SK-N-SH (cell line): ENCODE data around the gene COX5A. TPM values are rescaled to one million over a fixed set of nuclear protein-coding genes. Genes with fewer than 3 reads are reported as not detected.

Source experiments
- CTCF ChIA-PET: fragments of 300-600, 350-600 bp; formaldehyde crosslinking; extraction: SDS; loops from one replicate; lab custom pipeline; 2021; lab: Yijun Ruan, JAX
- POLR2A ChIA-PET: fragments of 350-600 bp; sonication (Branson Sonifier 250); formaldehyde crosslinking; extraction: SDS; loops from one replicate; lab custom pipeline; 2020; ENCODE audit warnings: antibody characterized with exemption, inconsistent platforms; lab: Yijun Ruan, JAX
- DNase-seq: peaks from one replicate; pipeline ENCODE4 v3.0.0; 2012
- H2AFZ ChIP-seq: fragments of 200-600 bp; sonication (generic); 2 replicates; pipeline ENCODE4 v1.8.1; 2016; ENCODE audit warnings: antibody characterized with exemption, mild to moderate bottlenecking, low read depth
- H3F3A ChIP-seq: fragments of 200-600 bp; sonication (generic); replicated peaks from 2 replicates; pipeline ENCODE3; 2016; ENCODE audit warnings: antibody characterized with exemption, mild to moderate bottlenecking; ENCODE audit not compliant: insufficient read depth
- H3K27ac ChIP-seq, 2 experiments: fragments of 200-500 bp in 1 of 2; fragments of 200-600 bp in 1 of 2; sonication (Bioruptor generic) in 1 of 2; sonication (generic), shearing (Covaris generic) in 1 of 2; 2 replicates each; pipeline versions ENCODE4 v1.5.1 to v1.6.1; 2014 to 2016; ENCODE audit warnings: low read depth in 2 of 2, inconsistent platforms in 1 of 2, low read length in 1 of 2, mild to moderate bottlenecking in 1 of 2, mixed read lengths in 1 of 2
- H3K27me3 ChIP-seq: fragments of 200-600 bp; sonication (generic), shearing (Covaris generic); 2 replicates; pipeline ENCODE4 v1.6.1; 2016; ENCODE audit warnings: mixed run types; ENCODE audit not compliant: insufficient read depth
- H3K36me3 ChIP-seq, 2 experiments: fragments of 200-500 bp in 1 of 2; fragments of 200-600 bp in 1 of 2; sonication (Bioruptor generic) in 1 of 2; sonication (generic) in 1 of 2; replicated peaks in 1 of 2; 2 replicates each; pipeline versions ENCODE3 to v1.5.1; 2014 to 2016; ENCODE audit warnings: low read length in 1 of 2, mild to moderate bottlenecking in 1 of 2; ENCODE audit not compliant: insufficient read depth in 2 of 2, control insufficient read depth in 1 of 2
- H3K4me1 ChIP-seq, 2 experiments: fragments of 200-500 bp in 1 of 2; fragments of 200-600 bp in 1 of 2; sonication (Bioruptor generic) in 1 of 2; sonication (generic), shearing (Covaris generic) in 1 of 2; 2 replicates each; pipeline versions ENCODE4 v1.5.1 to v1.6.1; 2014 to 2016; ENCODE audit warnings: low read depth in 1 of 2, low read length in 1 of 2, mixed run types in 1 of 2; ENCODE audit not compliant: insufficient read depth in 2 of 2, control insufficient read depth in 1 of 2
- H3K4me2 ChIP-seq: fragments of 200-600 bp; sonication (generic), shearing (Covaris generic); 2 replicates; pipeline ENCODE4 v1.6.1; 2017; ENCODE audit warnings: mixed run types
- H3K4me3 ChIP-seq, 2 experiments: fragments of 200-500 bp in 1 of 2; fragments of 200-600 bp in 1 of 2; sonication (Bioruptor generic) in 1 of 2; sonication (generic), shearing (Covaris generic) in 1 of 2; 2 replicates each; pipeline versions ENCODE4 v1.5.1 to v1.8.1; 2014 to 2016; ENCODE audit warnings: low read depth in 2 of 2, inconsistent platforms in 1 of 2, low read length in 1 of 2, mild to moderate bottlenecking in 1 of 2, mixed read lengths in 1 of 2, moderate library complexity in 1 of 2
- H3K79me2 ChIP-seq: fragments of 200-600 bp; sonication (generic); 2 replicates; pipeline ENCODE4 v1.8.1; 2017; ENCODE audit warnings: mild to moderate bottlenecking; ENCODE audit not compliant: insufficient read depth
- H3K9ac ChIP-seq: fragments of 200-600 bp; sonication (generic); 2 replicates; pipeline ENCODE4 v1.6.1; 2017; ENCODE audit warnings: mixed run types
- H3K9me2 ChIP-seq: fragments of 200-600 bp; sonication (generic); 2 replicates; pipeline ENCODE4 v1.6.1; 2017; ENCODE audit warnings: mixed run types
- H3K9me3 ChIP-seq: fragments of 200-600 bp; sonication (generic); 2 replicates; pipeline ENCODE4 v1.6.1; 2017; ENCODE audit warnings: mixed run types, mild to moderate bottlenecking, moderate library complexity
- H4K20me1 ChIP-seq: fragments of 200-600 bp; sonication (generic); 2 replicates; pipeline ENCODE4 v1.6.1; 2017; ENCODE audit warnings: mild to moderate bottlenecking, mixed run types; ENCODE audit not compliant: insufficient read depth
- CHD2 ChIP-seq: fragments of 150-350 bp; IDR thresholded peaks from 2 replicates; pipeline ENCODE4 v1.6.1; 2018; ENCODE audit warnings: low read length; ENCODE audit not compliant: partially characterized antibody
- ELF1 ChIP-seq: IDR thresholded peaks from 2 replicates; pipeline ENCODE4 v1.4.0; 2012
- EP300 ChIP-seq, 2 experiments: IDR thresholded peaks; 2 replicates each; pipeline versions ENCODE4 v1.4.0 to v1.6.1; 2012; ENCODE audit warnings: borderline replicate concordance in 1 of 2, low read depth in 1 of 2, low read length in 1 of 2
- EZH2phosphoT487 ChIP-seq: fragments of 200-600 bp; sonication (generic); IDR thresholded peaks from 2 replicates; pipeline ENCODE4 v1.6.1; 2017; ENCODE audit warnings: low read depth, mixed run types, mild to moderate bottlenecking, antibody characterized with exemption, moderate library complexity, borderline replicate concordance
- FOXJ3 ChIP-seq: sonication (generic); formaldehyde crosslinking; IDR thresholded peaks from 2 replicates; pipeline ENCODE4 v1.5.1; 2020; ENCODE audit warnings: mild to moderate bottlenecking, missing genetic modification reagents
- FOXM1 ChIP-seq: IDR thresholded peaks from 2 replicates; pipeline ENCODE4 v1.4.0; 2012; ENCODE audit warnings: low read depth, mild to moderate bottlenecking
- GABPA ChIP-seq: IDR thresholded peaks from 2 replicates; pipeline ENCODE4 v1.4.0; 2012; ENCODE audit warnings: low read depth, mild to moderate bottlenecking
- MEF2A ChIP-seq: IDR thresholded peaks from 2 replicates; pipeline ENCODE4 v1.4.0; 2012; ENCODE audit warnings: low read depth, borderline replicate concordance
- MXI1 ChIP-seq: IDR thresholded peaks from 2 replicates; pipeline ENCODE4 v1.6.1; 2012; ENCODE audit warnings: mild to moderate bottlenecking, low read depth, low read length, improper control_type of control experiment
- NRF1 ChIP-seq: IDR thresholded peaks from 2 replicates; pipeline ENCODE4 v1.6.1; 2012; ENCODE audit warnings: low read depth, mild to moderate bottlenecking, low read length
- POLR2AphosphoS5 ChIP-seq: IDR thresholded peaks from 2 replicates; pipeline ENCODE4 v1.6.1; 2012; ENCODE audit warnings: low read depth, low read length
- RCOR1 ChIP-seq: fragments of 150-350 bp; IDR thresholded peaks from 2 replicates; pipeline ENCODE4 v1.6.1; 2017; ENCODE audit warnings: antibody characterized with exemption, low read length
- RFX5 ChIP-seq: IDR thresholded peaks from 2 replicates; pipeline ENCODE4 v1.6.1; 2012; ENCODE audit warnings: mild to moderate bottlenecking, improper control_type of control experiment, low read length
- SIN3A ChIP-seq: IDR thresholded peaks from 2 replicates; pipeline ENCODE4 v1.6.1; 2012; ENCODE audit warnings: low read depth, mild to moderate bottlenecking, low read length, moderate library complexity, borderline replicate concordance
- TAF1 ChIP-seq: IDR thresholded peaks from 2 replicates; pipeline ENCODE4 v1.6.1; 2012; ENCODE audit warnings: low read depth, mild to moderate bottlenecking, low read length, moderate library complexity, borderline replicate concordance
- TCF12 ChIP-seq: IDR thresholded peaks from 2 replicates; pipeline ENCODE4 v1.4.0; 2012
- YY1 ChIP-seq: IDR thresholded peaks from 2 replicates; pipeline ENCODE4 v1.4.0; 2012; ENCODE audit warnings: low read depth, mild to moderate bottlenecking
- WGBS: methylation state at CpG from one replicate; pipeline ENCODE4 v1.1.6; 2017; ENCODE audit warnings: low lambda C conversion rate; 5-methylcytosine and 5-hydroxymethylcytosine counted together
- polyA plus RNA-seq, 3 experiments: library from polyadenylated mRNA; depleted of rRNA; stranded (reverse); fragments of >200 nt; gene quantifications; 2 replicates each; pipeline ENCODE4 v1.2.3, GENCODE V29; 2012
- TF ChIP-seq, protein P1 (sequence below): IDR thresholded peaks from 2 replicates; pipeline ENCODE4 v1.4.0; 2012; ENCODE audit warnings: low read depth, borderline replicate concordance
- TF ChIP-seq, protein P2 (sequence below): fragments of 150-350 bp; IDR thresholded peaks from 2 replicates; pipeline ENCODE4 v1.6.1; 2016; ENCODE audit warnings: mild to moderate bottlenecking, low read depth, low read length
- TF ChIP-seq, protein P3 (sequence below): IDR thresholded peaks from 2 replicates; pipeline ENCODE4 v1.6.1; 2012; ENCODE audit warnings: mild to moderate bottlenecking, low read depth, low read length, moderate library complexity
- TF ChIP-seq, protein P4 (sequence below): IDR thresholded peaks from 2 replicates; pipeline ENCODE4; 2012
- TF ChIP-seq, protein P5 (sequence below): fragments of 200-600 bp; sonication (generic); IDR thresholded peaks from 2 replicates; pipeline ENCODE4 v1.6.1; 2017; ENCODE audit warnings: antibody characterized with exemption, mild to moderate bottlenecking, moderate library complexity

The COX5A gene
- 112 and 158 TPM in 2 replicates for polyA plus RNA-seq (2012; rRNA removed)
- 226 and 272 TPM in 2 replicates for polyA plus RNA-seq (2012; cell fraction: cytosol; rRNA removed)
- polyA plus RNA-seq (2012; cell fraction: nucleus; rRNA removed): 69.9 and 72.9 TPM in 2 replicates

DNA sequence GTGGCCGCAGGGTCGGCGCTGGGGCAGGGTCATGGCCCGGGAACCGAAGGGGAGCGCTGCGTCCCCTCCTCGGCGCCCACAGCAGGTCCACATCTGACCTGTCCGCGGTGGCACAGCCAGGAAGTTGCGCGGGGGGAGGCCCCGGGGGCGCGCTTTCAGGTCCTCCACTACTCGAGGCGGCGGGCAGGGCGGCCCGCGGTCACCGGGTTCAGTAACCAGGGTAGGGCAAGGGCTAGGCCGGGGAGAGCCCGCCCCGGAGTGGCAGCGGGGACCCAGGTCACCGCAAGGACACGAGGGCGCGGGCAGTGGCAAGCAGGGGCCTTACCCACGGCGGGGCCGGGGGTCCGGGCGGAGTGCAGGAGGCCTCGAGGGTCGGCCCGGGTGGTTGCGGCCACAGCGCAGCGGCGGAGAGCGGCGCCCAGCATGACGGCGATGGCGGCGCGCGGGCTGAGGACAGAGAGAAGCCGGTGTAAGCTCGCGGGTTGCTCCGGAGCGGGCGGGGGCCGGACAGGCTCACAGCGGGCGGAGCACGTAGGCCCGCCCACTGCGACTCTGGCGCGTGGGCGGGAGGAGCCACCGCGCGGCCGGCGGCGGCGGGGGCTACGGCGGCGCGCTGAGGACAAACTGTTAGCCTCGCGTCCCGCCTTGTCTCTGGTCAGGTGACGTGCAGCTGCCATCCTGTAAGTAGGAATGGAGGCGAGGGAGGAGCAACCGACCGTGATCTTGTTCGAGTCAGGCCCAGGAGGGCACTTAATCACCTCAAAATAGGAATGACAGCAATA lies at the start of gene COX5A:
TSS of gene COX5A (minus strand) at position 484 of the 782 bp plus-strand sequence. CDS start at position 425, 59 bp downstream.
- Histone ChIP-seq H3K27ac (peak within 1 kb of the TSS; percentile 86 to 89), H3F3A (peaks cover 10% of the 10 kb centered on the region), H3K27me3 (no peaks in the 10 kb centered on the region), H3K4me2 (peak within 1 kb of the TSS; percentile 94), H3K9me3 (no peaks in the 10 kb centered on the region), H3K79me2 (peaks cover 50% of the 10 kb centered on the region), H3K4me1 (0 out of 4 replicates have a peak, but pooled peaks cover 0 to 6% of the 10 kb centered on the region in 2 experiments), H3K9ac (peak within 1 kb of the TSS; percentile 93), H3K36me3 (peaks cover 0 to 7% of the 10 kb centered on the region in 2 experiments), H3K4me3 (peak within 1 kb of the TSS; percentile 72 to 90), H3K9me2 (no peaks in the 10 kb centered on the region), H2AFZ (peak within 1 kb of the TSS; percentile 97), H4K20me1 (peaks cover 6% of the 10 kb centered on the region; the same call in 1 of the 2 replicates)
- peak; percentile 96 for DNase-seq
- ChIA-PET POLR2A (interaction anchor here (0.7 to 1.5 kb wide), 10 partner anchors 13 to 167 kb away, joined by 3 to 7 read pairs (median 4); partner anchors contain the start of genes MPI, PPCDC, RPP25 and SCAMP5), CTCF (interaction anchor here (1.1 to 1.3 kb wide), 8 partner anchors 11 to 168 kb away, joined by 3 to 10 read pairs (median 4); partner anchors contain the start of genes CSK and RPP25)
- under 1% methylated on average over 30 of the region's 85 CpGs for WGBS
- TF ChIP-seq TAF1: peak; percentile 81
- 0 out of 2 replicates have a peak, but pooled peaks have one; percentile 37 for TF ChIP-seq ELF1
- TF ChIP-seq EP300 (IDR thresholded peaks at IDR 0.05; ENCODE audit: borderline replicate concordance in 1 of 2, low read depth in 1 of 2, low read length in 1 of 2): peak in 1 of 2 experiments; percentile 57; a peak in 2 of 4 replicates
- TF ChIP-seq, protein P1, sequence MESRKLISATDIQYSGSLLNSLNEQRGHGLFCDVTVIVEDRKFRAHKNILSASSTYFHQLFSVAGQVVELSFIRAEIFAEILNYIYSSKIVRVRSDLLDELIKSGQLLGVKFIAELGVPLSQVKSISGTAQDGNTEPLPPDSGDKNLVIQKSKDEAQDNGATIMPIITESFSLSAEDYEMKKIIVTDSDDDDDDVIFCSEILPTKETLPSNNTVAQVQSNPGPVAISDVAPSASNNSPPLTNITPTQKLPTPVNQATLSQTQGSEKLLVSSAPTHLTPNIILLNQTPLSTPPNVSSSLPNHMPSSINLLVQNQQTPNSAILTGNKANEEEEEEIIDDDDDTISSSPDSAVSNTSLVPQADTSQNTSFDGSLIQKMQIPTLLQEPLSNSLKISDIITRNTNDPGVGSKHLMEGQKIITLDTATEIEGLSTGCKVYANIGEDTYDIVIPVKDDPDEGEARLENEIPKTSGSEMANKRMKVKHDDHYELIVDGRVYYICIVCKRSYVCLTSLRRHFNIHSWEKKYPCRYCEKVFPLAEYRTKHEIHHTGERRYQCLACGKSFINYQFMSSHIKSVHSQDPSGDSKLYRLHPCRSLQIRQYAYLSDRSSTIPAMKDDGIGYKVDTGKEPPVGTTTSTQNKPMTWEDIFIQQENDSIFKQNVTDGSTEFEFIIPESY: 0 out of 2 replicates have a peak, but pooled peaks have one; percentile 8
- peak; percentile 72 for TF ChIP-seq MXI1
- TF ChIP-seq, protein P2, sequence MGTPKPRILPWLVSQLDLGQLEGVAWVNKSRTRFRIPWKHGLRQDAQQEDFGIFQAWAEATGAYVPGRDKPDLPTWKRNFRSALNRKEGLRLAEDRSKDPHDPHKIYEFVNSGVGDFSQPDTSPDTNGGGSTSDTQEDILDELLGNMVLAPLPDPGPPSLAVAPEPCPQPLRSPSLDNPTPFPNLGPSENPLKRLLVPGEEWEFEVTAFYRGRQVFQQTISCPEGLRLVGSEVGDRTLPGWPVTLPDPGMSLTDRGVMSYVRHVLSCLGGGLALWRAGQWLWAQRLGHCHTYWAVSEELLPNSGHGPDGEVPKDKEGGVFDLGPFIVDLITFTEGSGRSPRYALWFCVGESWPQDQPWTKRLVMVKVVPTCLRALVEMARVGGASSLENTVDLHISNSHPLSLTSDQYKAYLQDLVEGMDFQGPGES: no peak
- no peak for TF ChIP-seq MEF2A
- no peak for TF ChIP-seq SIN3A
- no peak for TF ChIP-seq RFX5
- no peak for TF ChIP-seq GABPA
- TF ChIP-seq, protein P3, sequence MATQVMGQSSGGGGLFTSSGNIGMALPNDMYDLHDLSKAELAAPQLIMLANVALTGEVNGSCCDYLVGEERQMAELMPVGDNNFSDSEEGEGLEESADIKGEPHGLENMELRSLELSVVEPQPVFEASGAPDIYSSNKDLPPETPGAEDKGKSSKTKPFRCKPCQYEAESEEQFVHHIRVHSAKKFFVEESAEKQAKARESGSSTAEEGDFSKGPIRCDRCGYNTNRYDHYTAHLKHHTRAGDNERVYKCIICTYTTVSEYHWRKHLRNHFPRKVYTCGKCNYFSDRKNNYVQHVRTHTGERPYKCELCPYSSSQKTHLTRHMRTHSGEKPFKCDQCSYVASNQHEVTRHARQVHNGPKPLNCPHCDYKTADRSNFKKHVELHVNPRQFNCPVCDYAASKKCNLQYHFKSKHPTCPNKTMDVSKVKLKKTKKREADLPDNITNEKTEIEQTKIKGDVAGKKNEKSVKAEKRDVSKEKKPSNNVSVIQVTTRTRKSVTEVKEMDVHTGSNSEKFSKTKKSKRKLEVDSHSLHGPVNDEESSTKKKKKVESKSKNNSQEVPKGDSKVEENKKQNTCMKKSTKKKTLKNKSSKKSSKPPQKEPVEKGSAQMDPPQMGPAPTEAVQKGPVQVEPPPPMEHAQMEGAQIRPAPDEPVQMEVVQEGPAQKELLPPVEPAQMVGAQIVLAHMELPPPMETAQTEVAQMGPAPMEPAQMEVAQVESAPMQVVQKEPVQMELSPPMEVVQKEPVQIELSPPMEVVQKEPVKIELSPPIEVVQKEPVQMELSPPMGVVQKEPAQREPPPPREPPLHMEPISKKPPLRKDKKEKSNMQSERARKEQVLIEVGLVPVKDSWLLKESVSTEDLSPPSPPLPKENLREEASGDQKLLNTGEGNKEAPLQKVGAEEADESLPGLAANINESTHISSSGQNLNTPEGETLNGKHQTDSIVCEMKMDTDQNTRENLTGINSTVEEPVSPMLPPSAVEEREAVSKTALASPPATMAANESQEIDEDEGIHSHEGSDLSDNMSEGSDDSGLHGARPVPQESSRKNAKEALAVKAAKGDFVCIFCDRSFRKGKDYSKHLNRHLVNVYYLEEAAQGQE: no peak
- TF ChIP-seq NRF1: peak; percentile 51; the same call in 1 of the 2 replicates
- no peak; the same call in 1 of the 2 replicates for TF ChIP-seq RCOR1
- no peak for TF ChIP-seq EZH2phosphoT487
- TF ChIP-seq FOXJ3 (CRISPR knock-in tag): no peak
- no peak for TF ChIP-seq CHD2
- TF ChIP-seq POLR2AphosphoS5: peak; percentile 66
- TF ChIP-seq, protein P4, sequence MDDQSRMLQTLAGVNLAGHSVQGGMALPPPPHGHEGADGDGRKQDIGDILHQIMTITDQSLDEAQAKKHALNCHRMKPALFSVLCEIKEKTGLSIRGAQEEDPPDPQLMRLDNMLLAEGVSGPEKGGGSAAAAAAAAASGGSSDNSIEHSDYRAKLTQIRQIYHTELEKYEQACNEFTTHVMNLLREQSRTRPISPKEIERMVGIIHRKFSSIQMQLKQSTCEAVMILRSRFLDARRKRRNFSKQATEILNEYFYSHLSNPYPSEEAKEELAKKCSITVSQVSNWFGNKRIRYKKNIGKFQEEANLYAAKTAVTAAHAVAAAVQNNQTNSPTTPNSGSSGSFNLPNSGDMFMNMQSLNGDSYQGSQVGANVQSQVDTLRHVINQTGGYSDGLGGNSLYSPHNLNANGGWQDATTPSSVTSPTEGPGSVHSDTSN: peak; percentile 54; the same call in 1 of the 2 replicates
- no peak for TF ChIP-seq FOXM1
- TF ChIP-seq, protein P5, sequence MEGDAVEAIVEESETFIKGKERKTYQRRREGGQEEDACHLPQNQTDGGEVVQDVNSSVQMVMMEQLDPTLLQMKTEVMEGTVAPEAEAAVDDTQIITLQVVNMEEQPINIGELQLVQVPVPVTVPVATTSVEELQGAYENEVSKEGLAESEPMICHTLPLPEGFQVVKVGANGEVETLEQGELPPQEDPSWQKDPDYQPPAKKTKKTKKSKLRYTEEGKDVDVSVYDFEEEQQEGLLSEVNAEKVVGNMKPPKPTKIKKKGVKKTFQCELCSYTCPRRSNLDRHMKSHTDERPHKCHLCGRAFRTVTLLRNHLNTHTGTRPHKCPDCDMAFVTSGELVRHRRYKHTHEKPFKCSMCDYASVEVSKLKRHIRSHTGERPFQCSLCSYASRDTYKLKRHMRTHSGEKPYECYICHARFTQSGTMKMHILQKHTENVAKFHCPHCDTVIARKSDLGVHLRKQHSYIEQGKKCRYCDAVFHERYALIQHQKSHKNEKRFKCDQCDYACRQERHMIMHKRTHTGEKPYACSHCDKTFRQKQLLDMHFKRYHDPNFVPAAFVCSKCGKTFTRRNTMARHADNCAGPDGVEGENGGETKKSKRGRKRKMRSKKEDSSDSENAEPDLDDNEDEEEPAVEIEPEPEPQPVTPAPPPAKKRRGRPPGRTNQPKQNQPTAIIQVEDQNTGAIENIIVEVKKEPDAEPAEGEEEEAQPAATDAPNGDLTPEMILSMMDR: no peak
- no peak for TF ChIP-seq TCF12
- TF ChIP-seq YY1: peak; percentile 72
